H1 (cell line): Measurements from ENCODE around the gene ABHD12. TPM values are rescaled to one million over a fixed set of nuclear protein-coding genes. Genes with fewer than 3 reads are reported as not detected.

Experiments used
- CTCF ChIA-PET: fragments of 300-600 bp; sonication (Branson Sonifier 250); formaldehyde crosslinking; loops from one replicate; lab custom pipeline; 2021; ENCODE audit not compliant: partially characterized antibody; lab: Charles Lee
- POLR2A ChIA-PET: fragments of 300-600 bp; sonication (Branson Sonifier 250); formaldehyde crosslinking; loops from one replicate; lab custom pipeline; 2021; ENCODE audit warnings: inconsistent platforms; ENCODE audit not compliant: partially characterized antibody; lab: Charles Lee
- DNase-seq, 2 experiments: peaks; one replicate each; pipeline versions ENCODE4 v3.0.0 to v3.0.0-alpha.2; 2010 to 2022; ENCODE audit warnings: low spot score in 2 of 2, low read depth in 1 of 2, mixed read lengths in 1 of 2
- FAIRE-seq: peaks from 2 replicates; lab custom pipeline; 2011; peaks lifted over from hg19 to GRCh38; lab: Jason Lieb, UNC
- H2AFZ ChIP-seq: 2 replicates; pipeline ENCODE4 v1.8.1; 2012; ENCODE audit warnings: low read length, inconsistent platforms
- H2AK5ac ChIP-seq: 2 replicates; pipeline ENCODE4 v1.6.1; 2013; ENCODE audit warnings: low read depth, low read length
- H2BK120ac ChIP-seq: replicated peaks from 2 replicates; pipeline ENCODE3; 2013; ENCODE audit warnings: low read depth, low read length, inconsistent platforms
- H2BK12ac ChIP-seq: 2 replicates; pipeline ENCODE4 v1.6.1; 2013; ENCODE audit warnings: low read depth, low read length
- H2BK15ac ChIP-seq: 2 replicates; pipeline ENCODE4 v1.6.1; 2013; ENCODE audit warnings: low read length
- H2BK20ac ChIP-seq: 2 replicates; pipeline ENCODE4 v1.6.1; 2013; ENCODE audit warnings: low read length
- H2BK5ac ChIP-seq: 2 replicates; pipeline ENCODE4 v1.6.1; 2013; ENCODE audit warnings: low read depth, low read length
- H3K14ac ChIP-seq: 2 replicates; pipeline ENCODE4 v1.6.1; 2013; ENCODE audit warnings: inconsistent platforms; ENCODE audit not compliant: insufficient read length
- H3K18ac ChIP-seq: 2 replicates; pipeline ENCODE4 v1.6.1; 2013; ENCODE audit warnings: low read length; ENCODE audit errors: extremely low read depth
- H3K23ac ChIP-seq: 2 replicates; pipeline ENCODE4 v1.6.1; 2013; ENCODE audit warnings: inconsistent platforms; ENCODE audit not compliant: insufficient read length
- H3K23me2 ChIP-seq: 2 replicates; pipeline ENCODE4 v1.6.1; 2013; ENCODE audit warnings: low read depth, low read length
- H3K27ac ChIP-seq: 2 replicates; pipeline ENCODE4 v1.6.1; 2011; ENCODE audit warnings: low read depth, low read length, inconsistent platforms
- H3K27me3 ChIP-seq, 4 experiments: replicated peaks in 1 of 4; 1 replicate in 1 of 4; 2 replicates in 3 of 4; pipeline versions ENCODE4 v1.6.1 to v1.8.1; 2011 to 2013; ENCODE audit warnings: low read length in 3 of 4, mild to moderate bottlenecking in 3 of 4, inconsistent platforms in 2 of 4, mixed read lengths in 2 of 4, moderate library complexity in 1 of 4; ENCODE audit not compliant: control insufficient read depth in 3 of 4, insufficient read depth in 3 of 4; ENCODE audit errors: extremely low read depth in 1 of 4
- H3K36me3 ChIP-seq, 4 experiments: 2 replicates each; pipeline versions ENCODE4 v1.6.1 to v1.8.1; 2011 to 2013; ENCODE audit warnings: mild to moderate bottlenecking in 4 of 4, low read length in 3 of 4, moderate library complexity in 2 of 4, control low read depth in 1 of 4, inconsistent platforms in 1 of 4; ENCODE audit not compliant: insufficient read depth in 4 of 4, control insufficient read depth in 2 of 4
- H3K4ac ChIP-seq: replicated peaks from 2 replicates; pipeline ENCODE3; 2013; ENCODE audit warnings: low read length, low read depth, mixed read lengths, inconsistent platforms; ENCODE audit not compliant: insufficient read length
- H3K4me1 ChIP-seq, 4 experiments: replicated peaks in 1 of 4; 1 replicate in 1 of 4; 2 replicates in 3 of 4; pipeline versions ENCODE4 v1.6.1 to v1.8.1; 2011 to 2013; ENCODE audit warnings: low read length in 3 of 4, inconsistent platforms in 2 of 4, mixed read lengths in 1 of 4; ENCODE audit not compliant: insufficient read depth in 4 of 4, control insufficient read depth in 3 of 4
- H3K4me2 ChIP-seq, 2 experiments: 2 replicates each; pipeline versions ENCODE4 v1.6.1 to v1.8.1; 2011 to 2013; ENCODE audit warnings: low read depth in 2 of 2, low read length in 2 of 2, control low read depth in 1 of 2, inconsistent platforms in 1 of 2, mild to moderate bottlenecking in 1 of 2; ENCODE audit not compliant: insufficient read depth in 1 of 2
- H3K4me3 ChIP-seq, 4 experiments: fragments of 200-600, 300-600 bp in 1 of 4; sonication (generic), shearing (Covaris generic), sonication (Bioruptor Twin) in 1 of 4; 2 replicates each; pipeline versions ENCODE4 v1.5.1 to v1.8.1; 2011 to 2016; ENCODE audit warnings: low read length in 4 of 4, low read depth in 3 of 4, control low read depth in 2 of 4, inconsistent platforms in 2 of 4, mild to moderate bottlenecking in 2 of 4, mixed read lengths in 1 of 4, moderate library complexity in 1 of 4; ENCODE audit not compliant: insufficient read depth in 2 of 4; ENCODE audit errors: extremely low read depth in 1 of 4
- H3K56ac ChIP-seq: replicated peaks from 2 replicates; pipeline ENCODE3; 2013; ENCODE audit warnings: low read depth, mild to moderate bottlenecking, mixed read lengths, low read length, inconsistent platforms; ENCODE audit not compliant: insufficient read length
- H3K79me1 ChIP-seq: 2 replicates; pipeline ENCODE4 v1.6.1; 2013; ENCODE audit warnings: low read depth, low read length, control low read depth
- H3K79me2 ChIP-seq, 2 experiments: 2 replicates each; pipeline versions ENCODE4 v1.6.1 to v1.8.1; 2012 to 2013; ENCODE audit warnings: low read length in 2 of 2, mild to moderate bottlenecking in 2 of 2, inconsistent platforms in 1 of 2; ENCODE audit not compliant: insufficient read depth in 2 of 2, control insufficient read depth in 1 of 2
- H3K9ac ChIP-seq, 4 experiments: replicated peaks in 1 of 4; 1 replicate in 1 of 4; 2 replicates in 3 of 4; pipeline versions ENCODE4 v1.6.1 to v1.8.1; 2011 to 2013; ENCODE audit warnings: low read depth in 3 of 4, low read length in 3 of 4, control low read depth in 2 of 4, mild to moderate bottlenecking in 2 of 4, moderate library complexity in 2 of 4, inconsistent platforms in 1 of 4; ENCODE audit errors: extremely low read depth in 1 of 4
- H3K9me3 ChIP-seq, 2 experiments: 2 replicates each; pipeline versions ENCODE4 v1.6.1 to v1.8.1; 2012 to 2013; ENCODE audit warnings: mild to moderate bottlenecking in 2 of 2, moderate library complexity in 2 of 2, control low read depth in 1 of 2, inconsistent platforms in 1 of 2, low read depth in 1 of 2, low read length in 1 of 2, mixed read lengths in 1 of 2; ENCODE audit not compliant: insufficient read depth in 2 of 2
- H4K20me1 ChIP-seq, 2 experiments: replicated peaks in 1 of 2; 2 replicates each; pipeline versions ENCODE3 to v1.8.1; 2011 to 2013; ENCODE audit warnings: inconsistent platforms in 2 of 2, low read length in 2 of 2, mild to moderate bottlenecking in 1 of 2; ENCODE audit not compliant: insufficient read depth in 2 of 2, control insufficient read depth in 1 of 2
- H4K5ac ChIP-seq: 2 replicates; pipeline ENCODE4 v1.6.1; 2013; ENCODE audit warnings: low read length, low read depth, mixed read lengths, inconsistent platforms; ENCODE audit not compliant: insufficient read length
- H4K8ac ChIP-seq: 2 replicates; pipeline ENCODE4 v1.8.0; 2013; ENCODE audit warnings: mild to moderate bottlenecking, moderate library complexity, low read length, inconsistent platforms; ENCODE audit not compliant: insufficient read depth; ENCODE audit errors: extremely low read depth
- H4K91ac ChIP-seq: replicated peaks from 2 replicates; pipeline ENCODE3; 2013; ENCODE audit warnings: low read length, mixed read lengths, inconsistent platforms; ENCODE audit not compliant: insufficient read length
- ATF3 ChIP-seq: IDR thresholded peaks from 2 replicates; pipeline ENCODE4 v1.6.1; 2011; ENCODE audit warnings: low read depth, mild to moderate bottlenecking, low read length; ENCODE audit not compliant: insufficient read depth
- BCL11A ChIP-seq, 2 experiments: IDR thresholded peaks; one replicate each; pipeline ENCODE4 v1.6.1; 2011; ENCODE audit warnings: low read depth in 2 of 2, low read length in 2 of 2, mild to moderate bottlenecking in 2 of 2
- EP300 ChIP-seq, 2 experiments: IDR thresholded peaks; 1 replicate in 1 of 2; 2 replicates in 1 of 2; pipeline ENCODE4 v1.6.1; 2011 to 2012; ENCODE audit warnings: low read depth in 2 of 2, low read length in 2 of 2, mild to moderate bottlenecking in 2 of 2, borderline replicate concordance in 1 of 2, inconsistent platforms in 1 of 2, moderate library complexity in 1 of 2
- FOSL1 ChIP-seq: IDR thresholded peaks from 2 replicates; pipeline ENCODE4 v1.6.1; 2011; ENCODE audit warnings: mild to moderate bottlenecking, low read depth, low read length, moderate library complexity; ENCODE audit not compliant: insufficient read depth
- JUND ChIP-seq: IDR thresholded peaks from 2 replicates; pipeline ENCODE4 v1.6.1; 2011; ENCODE audit warnings: mild to moderate bottlenecking, improper control_type of control experiment, low read length
- POLR2A ChIP-seq, 2 experiments: IDR thresholded peaks; 1 replicate in 1 of 2; 2 replicates in 1 of 2; pipeline ENCODE4 v1.6.1; 2011; ENCODE audit warnings: low read depth in 2 of 2, low read length in 2 of 2, mild to moderate bottlenecking in 2 of 2; ENCODE audit errors: control extremely low read depth in 1 of 2
- SIRT6 ChIP-seq: IDR thresholded peaks from one replicate; pipeline ENCODE4 v1.7.1; 2012; ENCODE audit warnings: low read length, inconsistent platforms
- SP2 ChIP-seq: IDR thresholded peaks from 2 replicates; pipeline ENCODE4 v1.6.1; 2012; ENCODE audit warnings: mild to moderate bottlenecking, low read length, inconsistent platforms
- SRF ChIP-seq: IDR thresholded peaks from 2 replicates; pipeline ENCODE4 v1.6.1; 2011; ENCODE audit warnings: mild to moderate bottlenecking, low read depth, low read length, moderate library complexity
- SUZ12 ChIP-seq: fragments of 200-600 bp; sonication (generic); IDR thresholded peaks from 2 replicates; pipeline ENCODE4 v1.6.1; 2012; ENCODE audit warnings: mild to moderate bottlenecking, inconsistent platforms, low read length, moderate library complexity, mixed read lengths
- TEAD4 ChIP-seq: IDR thresholded peaks from 2 replicates; pipeline ENCODE4 v1.6.1; 2012; ENCODE audit warnings: low read depth, low read length, inconsistent platforms, mixed read lengths
- YY1 ChIP-seq: IDR thresholded peaks from 2 replicates; pipeline ENCODE4 v1.6.1; 2011; ENCODE audit warnings: low read depth, mild to moderate bottlenecking, low read length
- WGBS, 2 experiments: shearing (Covaris generic) in 1 of 2; methylation state at CpG; one replicate each; pipeline versions ENCODE4 v1.1.6 to v1.1.7; 2013 to 2015; ENCODE audit warnings: low lambda C conversion rate in 2 of 2, mixed read lengths in 2 of 2, inconsistent platforms in 1 of 2, low coverage in 1 of 2, missing lambda C conversion rate in 1 of 2; ENCODE audit not compliant: insufficient replicate concordance in 2 of 2, insufficient coverage in 1 of 2, insufficient read length in 1 of 2; ENCODE audit errors: extremely low coverage in 1 of 2, missing lambda C conversion rate in 1 of 2; 5-methylcytosine and 5-hydroxymethylcytosine counted together
- polyA plus RNA-seq, 7 experiments: library from polyadenylated mRNA; depleted of rRNA in 3 of 7; stranded (reverse) in 5 of 7; unstranded in 2 of 7; fragments of >200 nt in 5 of 7; fragments of 200-250 nt in 2 of 7; gene quantifications; 1 replicate in 5 of 7; 2 replicates in 1 of 7; 4 replicates in 1 of 7; pipeline versions ENCODE4 v1.2.1 to v1.2.3, GENCODE V29; 2011 to 2013; ENCODE audit warnings: missing spikeins in 2 of 7, mixed read lengths in 2 of 7
- total RNA-seq: library from RNA; stranded (reverse); fragmentation: NEBNext Ultra II Directional; extraction: Animal tissue kit (Norgen Biotek cat#: 25700); gene quantifications from 2 replicates; pipeline ENCODE4 v1.2.1, GENCODE V29; 2021
- TF ChIP-seq, protein P1 (sequence below): IDR thresholded peaks from 2 replicates; pipeline ENCODE4 v1.6.1; 2012; ENCODE audit warnings: inconsistent platforms

The ABHD12 gene
- total and polyA plus RNA-seq, 2 of the 8 experiments (the other 6 are each of a cell fraction or from before 2014, with no cell fraction given): 31.3 to 59.5 TPM

DNA sequence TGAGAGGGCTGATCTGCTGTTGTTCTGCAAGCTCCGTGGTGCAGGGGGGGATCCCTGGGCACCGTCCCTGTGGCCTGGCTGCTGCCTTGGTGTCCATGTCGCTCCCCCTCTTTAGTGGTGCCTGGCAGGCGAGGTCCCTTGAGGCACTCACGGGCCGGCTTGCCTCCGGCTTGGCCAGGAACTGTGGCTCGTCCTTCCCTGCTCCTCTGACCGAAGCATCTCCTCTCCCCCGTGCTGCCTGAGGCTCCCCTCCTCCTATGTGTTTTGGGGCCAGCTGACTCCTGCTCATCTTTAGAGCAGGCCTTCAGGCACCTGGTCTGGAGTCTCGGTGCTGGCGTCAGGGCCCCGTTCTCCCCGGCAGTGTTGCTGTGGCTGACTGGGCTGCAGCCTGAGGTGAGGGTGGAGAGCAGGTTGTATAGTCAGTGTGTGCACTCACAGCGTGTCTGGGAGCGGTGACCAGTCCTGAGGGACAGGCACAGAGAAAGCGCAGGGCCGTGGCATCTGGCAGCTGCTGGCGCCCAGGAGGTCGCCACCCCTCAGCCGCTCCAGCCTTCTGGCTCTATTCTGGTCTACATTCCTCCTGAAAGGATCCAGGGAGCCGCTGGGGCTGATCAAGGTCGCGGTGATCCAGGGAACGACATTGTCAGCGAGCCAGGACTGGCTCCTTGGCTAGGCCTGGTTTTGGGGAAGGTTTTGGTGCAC lies 99.1 kb downstream of the ABHD12 start:
- Histone ChIP-seq H2BK120ac (no peak overlapping the region), H3K23me2 (no peaks in the 10 kb centered on the region), H3K9ac (no peak overlapping the region), H3K79me1 (peaks cover 3% of the 10 kb centered on the region; the same call in 1 of the 2 replicates), H2BK15ac (no peak overlapping the region), H2BK5ac (no peak overlapping the region), H3K4me3 (no peak overlapping the region), H2BK20ac (no peak overlapping the region), H3K9me3 (no peaks in the 10 kb centered on the region), H3K36me3 (peaks cover 2 to 9% (median 6%) of the 10 kb centered on the region in 4 experiments; a peak in 6 of 8 replicates), H3K4me2 (no peak overlapping the region), H3K18ac (no peak overlapping the region), H3K79me2 (no peaks in the 10 kb centered on the region), H4K8ac (no peak overlapping the region), H4K20me1 (peaks cover 0 to 4% of the 10 kb centered on the region in 2 experiments), H2AK5ac (no peak overlapping the region), H2AFZ (no peak overlapping the region), H3K27me3 (no peaks in the 10 kb centered on the region; a peak in 1 of 7 replicates), H3K27ac (no peak overlapping the region; the same call in 1 of the 2 replicates), H3K4ac (no peak overlapping the region), H3K56ac (no peak overlapping the region), H3K4me1 (no peaks in the 10 kb centered on the region), H4K5ac (no peak overlapping the region), H2BK12ac (no peak overlapping the region), H4K91ac (no peak overlapping the region), H3K23ac (no peak overlapping the region), H3K14ac (no peak overlapping the region)
- ChIA-PET POLR2A (no interaction called here), CTCF (interaction anchor here (2.0 to 3.0 kb wide), 2 partner anchors 16 to 107 kb away, joined by 5 to 10 read pairs; no protein-coding TSS in a partner anchor)
- DNase-seq (no peak), FAIRE-seq (no peak)
- 89% methylated on average over 22 of the region's 26 CpGs; no CpG with 5 or more reads in 1 of the 2 experiments for WGBS, 2 experiments
- TF ChIP-seq SIRT6 (no peak), ATF3 (no peak), SP2 (no peak), JUND (no peak), EP300 (IDR thresholded peaks at IDR 0.05; ENCODE audit: borderline replicate concordance in 1 of 2, low read depth in 2 of 2, low read length in 2 of 2) (no peak), FOSL1 (no peak), TEAD4 (no peak), YY1 (no peak), SUZ12 (no peak), SRF (no peak), BCL11A (IDR thresholded peaks at IDR 0.05; ENCODE audit: low read depth in 2 of 2, low read length in 2 of 2) (no peak), POLR2A (IDR thresholded peaks at IDR 0.05; ENCODE audit: control extremely low read depth in 1 of 2, low read depth in 2 of 2, low read length in 2 of 2) (no peak)
- TF ChIP-seq, protein P1, sequence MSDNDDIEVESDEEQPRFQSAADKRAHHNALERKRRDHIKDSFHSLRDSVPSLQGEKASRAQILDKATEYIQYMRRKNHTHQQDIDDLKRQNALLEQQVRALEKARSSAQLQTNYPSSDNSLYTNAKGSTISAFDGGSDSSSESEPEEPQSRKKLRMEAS: no peak
